ENCODE results near the gene AKT3.
A peak's percentile ranks its signal among the peaks of the same experiment; 100 is the strongest.
"Not testable (repeated sequence)": the region's sequence is repeated elsewhere in the genome, so short reads cannot be mapped to it uniquely, and the experiment has no call there.

Gene AKT3

DNA sequence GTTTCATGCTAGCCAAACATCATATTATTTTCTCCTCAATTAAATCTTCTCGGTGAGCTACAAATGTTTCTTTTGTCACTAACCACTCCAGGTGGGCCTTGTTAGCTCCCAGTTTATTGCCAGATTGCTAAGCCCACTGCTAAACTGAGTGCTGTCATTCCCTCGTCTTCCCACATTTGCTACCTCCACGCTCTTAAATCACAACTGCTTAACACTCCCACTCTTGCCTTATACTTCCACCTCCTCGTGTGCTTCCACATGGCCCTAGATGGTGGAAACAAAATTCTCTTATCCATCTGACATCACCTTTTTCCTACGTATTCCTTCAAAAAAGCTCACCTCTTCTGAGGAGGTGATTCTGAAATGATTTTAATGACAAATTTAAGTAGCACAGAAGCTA lies 34.6 kb upstream of the AKT3 start:
- no peak for TF ChIP-seq CTCF (IDR thresholded peaks at IDR 0.05)
- H3K27me3 ChIP-seq: no peaks in the 10 kb centered on the region
- no peak for DNase-seq
- H3K36me3 ChIP-seq: no peaks in the 10 kb centered on the region
- H3K27ac ChIP-seq: no peak overlapping the region
- no peaks in the 10 kb centered on the region for H3K9me3 ChIP-seq
- no peak overlapping the region for H3K4me3 ChIP-seq
- intact Hi-C loops (cut with DNase I; ENCODE audit: low total_unique reads): no loop called here
- no peaks in the 10 kb centered on the region for H3K4me1 ChIP-seq

DNA sequence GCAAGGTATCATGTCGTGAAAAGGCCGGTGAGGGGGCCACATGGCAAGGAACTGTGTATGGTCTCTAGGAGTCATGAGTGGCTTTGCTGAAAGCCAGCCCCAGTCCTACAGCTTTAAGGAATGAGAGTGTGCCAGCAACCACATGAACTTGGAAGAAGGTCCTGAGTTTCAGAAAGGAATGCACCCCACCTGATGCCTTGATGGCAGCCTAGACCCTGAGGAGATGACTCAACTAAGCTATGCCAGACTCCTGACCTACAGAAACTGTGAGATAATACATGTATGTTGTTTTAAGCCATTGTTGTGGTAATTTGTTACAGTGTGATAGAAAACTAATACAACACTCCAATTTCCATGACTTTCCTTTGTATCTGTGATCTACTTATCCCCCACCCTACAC lies 33.5 kb upstream of the AKT3 start:
- Histone ChIP-seq H3K4me3 (no peak overlapping the region), H3K36me3 (no peaks in the 10 kb centered on the region), H3K9me3 (no peaks in the 10 kb centered on the region), H3K27ac (no peak overlapping the region), H3K27me3 (no peaks in the 10 kb centered on the region), H3K4me1 (no peaks in the 10 kb centered on the region)
- intact Hi-C loops (cut with DNase I; ENCODE audit: low total_unique reads): no loop called here
- DNase-seq: no peak
- TF ChIP-seq CTCF (IDR thresholded peaks at IDR 0.05): no peak

DNA sequence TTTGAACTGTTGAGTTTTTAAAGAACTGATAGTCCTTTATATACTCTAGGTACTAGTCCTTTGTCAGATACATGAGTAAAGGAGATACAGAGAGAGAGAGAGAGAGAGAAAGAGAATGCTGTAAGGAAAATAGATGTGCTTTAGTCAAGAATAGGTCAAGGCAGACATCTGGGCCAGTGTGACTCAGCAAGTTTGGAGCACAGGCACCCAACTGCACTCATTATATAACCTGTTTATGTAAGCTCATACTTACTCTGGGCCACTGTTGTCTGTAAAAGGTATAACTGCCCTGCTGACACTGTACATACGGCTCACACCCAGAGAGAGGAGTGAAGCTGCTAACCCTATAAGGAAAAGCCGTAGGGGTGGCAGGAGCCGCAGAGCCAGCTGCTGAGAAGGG lies 32.2 kb upstream of the AKT3 start:
- H3K9me3 ChIP-seq: no peaks in the 10 kb centered on the region
- no peaks in the 10 kb centered on the region for H3K36me3 ChIP-seq
- no peak for DNase-seq
- no peak overlapping the region for H3K27ac ChIP-seq
- no peaks in the 10 kb centered on the region for H3K4me1 ChIP-seq
- H3K4me3 ChIP-seq: no peak overlapping the region
- no peak for TF ChIP-seq CTCF (IDR thresholded peaks at IDR 0.05)
- H3K27me3 ChIP-seq: no peaks in the 10 kb centered on the region
- intact Hi-C loops (cut with DNase I; ENCODE audit: low total_unique reads): no loop called here

GRCh38 chr1:243877058-243877457 lies 27.0 kb upstream of the AKT3 start:
- H3K9me3 ChIP-seq; DNase-seq; H3K27me3 ChIP-seq; H3K4me3 ChIP-seq; H3K4me1 ChIP-seq; H3K27ac ChIP-seq; intact Hi-C loops (cut with DNase I; ENCODE audit: low total_unique reads); H3K36me3 ChIP-seq: not testable (repeated sequence)

GRCh38 chr1:243855616-243856318 lies 5.7 kb upstream of the AKT3 start:
- peaks cover 0 to 6% (median 2%) of the 10 kb centered on the region in 4 donors for H3K4me1 ChIP-seq
- DNase-seq: no peak
- H3K27ac ChIP-seq: no peak overlapping the region
- no peaks in the 10 kb centered on the region for H3K27me3 ChIP-seq
- no peaks in the 10 kb centered on the region for H3K9me3 ChIP-seq
- TF ChIP-seq CTCF (IDR thresholded peaks at IDR 0.05): no peak
- no peak overlapping the region for H3K4me3 ChIP-seq
- intact Hi-C loops (cut with DNase I; ENCODE audit: low total_unique reads): no loop called here
- H3K36me3 ChIP-seq: no peaks in the 10 kb centered on the region

DNA sequence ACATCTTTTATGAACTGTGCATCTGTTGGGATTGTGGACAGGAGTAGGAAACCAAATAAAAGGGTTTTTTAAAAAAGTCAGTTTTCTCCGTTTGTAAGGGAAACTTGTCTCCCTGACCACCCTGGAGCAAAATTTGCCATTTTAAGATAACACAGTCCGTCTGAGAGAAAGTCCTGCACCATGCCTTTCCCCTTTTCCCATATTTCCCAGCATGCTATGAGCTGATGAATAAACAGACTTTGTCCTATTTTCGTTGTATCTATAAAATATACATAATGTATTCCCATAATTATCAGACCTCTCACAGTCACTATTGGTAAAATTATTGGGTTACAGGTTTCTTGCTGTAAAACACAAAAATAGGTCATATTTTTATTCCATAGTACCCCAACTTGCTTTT lies 1.7 kb upstream of the AKT3 start:
- Histone ChIP-seq H3K9me3 (no peaks in the 10 kb centered on the region), H3K4me1 (peaks cover 0 to 24% (median 3%) of the 10 kb centered on the region in 4 donors), H3K27me3 (no peaks in the 10 kb centered on the region), H3K36me3 (no peaks in the 10 kb centered on the region), H3K4me3 (peak overlapping the region in 1 of 2 donors; percentile 90), H3K27ac (peak overlapping the region in 1 of 2 donors; percentile 98)
- DNase-seq: no peak
- intact Hi-C loops (cut with DNase I; ENCODE audit: low total_unique reads): loop anchor here (5.0 kb wide), 1 partner anchor 196 kb away; no protein-coding TSS in a partner anchor
- no peak for TF ChIP-seq CTCF (IDR thresholded peaks at IDR 0.05)

Measured in tibial artery (tissue), 4 donors.